Upper lobe of left lung (tissue), 6 donors: ENCODE results near the gene ZMYND8. TPM values are rescaled to one million over a fixed set of nuclear protein-coding genes. Genes with fewer than 3 reads are reported as not detected.

ENCODE experiments used
- ATAC-seq, 2 donors: fragments of 200-7000 bp; cut with Tn5 transposase; one replicate each; pipeline ENCODE4 v1.9.1; 2022; ENCODE audit warnings: mild to moderate bottlenecking in 2 of 2, moderate library complexity in 2 of 2; ENCODE audit not compliant: low FRiP score in 2 of 2
- DNase-seq, 2 donors: peaks; one replicate each; pipeline ENCODE4 v3.0.0-alpha.2; 2019 to 2020
- H3K27ac ChIP-seq, 4 donors: fragments of 200-600 bp; sonication (generic); one replicate each; pipeline ENCODE4 v1.5.1; 2016 to 2019
- H3K27me3 ChIP-seq, 4 donors: fragments of 200-600 bp; sonication (generic); one replicate each; pipeline ENCODE4 v1.5.1; 2017 to 2019
- H3K36me3 ChIP-seq, 4 donors: fragments of 200-600 bp; sonication (generic); one replicate each; pipeline ENCODE4 v1.5.1; 2016 to 2019
- H3K4me1 ChIP-seq, 4 donors: fragments of 200-600 bp; sonication (generic); one replicate each; pipeline ENCODE4 v1.5.1; 2018 to 2019
- H3K4me3 ChIP-seq, 4 donors: fragments of 200-600 bp; sonication (generic); one replicate each; pipeline ENCODE4 v1.5.1; 2017 to 2019; ENCODE audit warnings: mild to moderate bottlenecking in 2 of 4, moderate library complexity in 1 of 4
- H3K9me3 ChIP-seq, 4 donors: fragments of 200-600 bp; sonication (generic); one replicate each; pipeline ENCODE4 v1.5.1; 2018 to 2019
- EP300 ChIP-seq, 4 donors: sonication (generic); formaldehyde crosslinking; IDR thresholded peaks; one replicate each; pipeline ENCODE4 v1.5.1; 2017; ENCODE audit warnings: antibody characterized with exemption in 4 of 4, control low read depth in 2 of 4
- POLR2A ChIP-seq, 4 donors: fragments of 450-650 bp; IDR thresholded peaks; one replicate each; pipeline ENCODE4 v1.5.1; 2016 to 2017; ENCODE audit warnings: antibody characterized with exemption in 4 of 4, mild to moderate bottlenecking in 2 of 4
- POLR2AphosphoS5 ChIP-seq, 2 donors: sonication (generic); formaldehyde crosslinking; IDR thresholded peaks; one replicate each; pipeline ENCODE4 v1.5.1; 2017; ENCODE audit warnings: antibody characterized with exemption in 2 of 2
- WGBS, 2 donors: methylation state at CpG; one replicate each; pipeline ENCODE4 v1.1.5; 2017 to 2018; 5-methylcytosine and 5-hydroxymethylcytosine counted together
- total RNA-seq, 6 donors: library from RNA; depleted of rRNA in 4 of 6; stranded (reverse); fragments of >200 nt in 4 of 6; gene quantifications; one replicate each; pipeline versions ENCODE4 v1.1.0 to v1.2.1, GENCODE V29; 2016 to 2021
- TF ChIP-seq, protein P1 (sequence below), 6 experiments: fragments of 450-650 bp in 4 of 6; fragments of 200-600 bp in 2 of 6; sonication (generic) in 2 of 6; IDR thresholded peaks; one replicate each; pipeline ENCODE4 v1.5.1; 2016 to 2019; ENCODE audit warnings: antibody characterized with exemption in 6 of 6
- donor health status: DM: no; HTN: no; CAD: no; lungs with moderate emphysema.
- donor health status: DM: no; HTN: yes; CAD: no; lungs with severe emphysema.

Gene ZMYND8
- total RNA-seq, 6 donors from 2014 or later: 24.6 to 120 (median 51.8) TPM

- DNase-seq (no peak), ATAC-seq (no peak)
- Histone ChIP-seq H3K27ac (no peak overlapping the region), H3K27me3 (no peaks in the 10 kb centered on the region), H3K9me3 (no peaks in the 10 kb centered on the region), H3K4me1 (peaks cover 27 to 34% (median 31%) of the 10 kb centered on the region in 4 donors), H3K36me3 (peaks cover 0 to 6% (median 3%) of the 10 kb centered on the region in 4 donors), H3K4me3 (no peak overlapping the region)
- 91 to 97% methylated on average over 7 of the region's 7 CpGs for WGBS, 2 donors
- TF ChIP-seq POLR2AphosphoS5 (IDR thresholded peaks at IDR 0.05): no peak
Observed at GRCh38 chr20:47345214-47345613, 11.3 kb downstream of the ZMYND8 start.

- peak overlapping the region in 1 of 4 donors; percentile 9 for H3K27ac ChIP-seq
- H3K36me3 ChIP-seq: peaks cover 0 to 9% (median 3%) of the 10 kb centered on the region in 4 donors
- no peaks in the 10 kb centered on the region for H3K27me3 ChIP-seq
- no peak for DNase-seq
- no peak for ATAC-seq
- no peak for TF ChIP-seq EP300 (IDR thresholded peaks at IDR 0.05)
- no peak for TF ChIP-seq POLR2AphosphoS5 (IDR thresholded peaks at IDR 0.05)
- TF ChIP-seq, protein P1, sequence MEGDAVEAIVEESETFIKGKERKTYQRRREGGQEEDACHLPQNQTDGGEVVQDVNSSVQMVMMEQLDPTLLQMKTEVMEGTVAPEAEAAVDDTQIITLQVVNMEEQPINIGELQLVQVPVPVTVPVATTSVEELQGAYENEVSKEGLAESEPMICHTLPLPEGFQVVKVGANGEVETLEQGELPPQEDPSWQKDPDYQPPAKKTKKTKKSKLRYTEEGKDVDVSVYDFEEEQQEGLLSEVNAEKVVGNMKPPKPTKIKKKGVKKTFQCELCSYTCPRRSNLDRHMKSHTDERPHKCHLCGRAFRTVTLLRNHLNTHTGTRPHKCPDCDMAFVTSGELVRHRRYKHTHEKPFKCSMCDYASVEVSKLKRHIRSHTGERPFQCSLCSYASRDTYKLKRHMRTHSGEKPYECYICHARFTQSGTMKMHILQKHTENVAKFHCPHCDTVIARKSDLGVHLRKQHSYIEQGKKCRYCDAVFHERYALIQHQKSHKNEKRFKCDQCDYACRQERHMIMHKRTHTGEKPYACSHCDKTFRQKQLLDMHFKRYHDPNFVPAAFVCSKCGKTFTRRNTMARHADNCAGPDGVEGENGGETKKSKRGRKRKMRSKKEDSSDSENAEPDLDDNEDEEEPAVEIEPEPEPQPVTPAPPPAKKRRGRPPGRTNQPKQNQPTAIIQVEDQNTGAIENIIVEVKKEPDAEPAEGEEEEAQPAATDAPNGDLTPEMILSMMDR (IDR thresholded peaks at IDR 0.05): no peak
- no peak for TF ChIP-seq POLR2A (IDR thresholded peaks at IDR 0.05)
- H3K9me3 ChIP-seq: no peaks in the 10 kb centered on the region
- 57 to 66% methylated on average over 4 of the region's 4 CpGs for WGBS, 2 donors
- peaks cover 9 to 13% (median 12%) of the 10 kb centered on the region in 4 donors for H3K4me1 ChIP-seq
- H3K4me3 ChIP-seq: no peak overlapping the region
Observed at GRCh38 chr20:47343007-47343472, 13.5 kb downstream of the ZMYND8 start.

DNA sequence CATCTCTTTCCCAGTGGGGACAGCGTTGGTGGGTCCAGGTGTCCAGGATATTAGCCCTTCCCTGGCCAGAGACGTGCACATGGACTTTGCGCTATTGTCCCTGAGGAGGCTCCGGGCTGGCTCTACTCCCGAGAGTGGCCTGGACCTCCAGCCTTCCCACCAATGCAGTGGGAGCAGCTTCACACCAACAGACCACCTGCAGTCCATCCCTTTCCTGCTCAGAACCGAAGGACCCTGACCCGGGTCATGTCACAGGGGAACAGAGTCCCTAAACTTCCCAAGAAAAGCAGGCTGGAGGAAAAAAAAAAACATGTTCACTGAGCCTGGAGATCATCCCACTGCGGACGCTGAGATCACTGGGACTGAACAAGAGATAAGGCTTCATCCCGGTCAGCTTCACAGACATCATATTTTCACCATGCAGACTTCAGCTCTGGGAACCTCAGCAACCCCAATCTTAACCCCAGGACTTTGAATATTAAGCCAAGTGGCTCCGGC lies 18.3 kb downstream of the ZMYND8 start:
- ATAC-seq: no peak
- H3K4me3 ChIP-seq: no peak overlapping the region
- no peaks in the 10 kb centered on the region for H3K27me3 ChIP-seq
- no peak for DNase-seq
- TF ChIP-seq POLR2AphosphoS5 (IDR thresholded peaks at IDR 0.05) (no peak), EP300 (IDR thresholded peaks at IDR 0.05) (no peak), POLR2A (IDR thresholded peaks at IDR 0.05) (no peak)
- TF ChIP-seq, protein P1 (IDR thresholded peaks at IDR 0.05): no peak
- H3K4me1 ChIP-seq: peaks cover 22 to 37% (median 29%) of the 10 kb centered on the region in 4 donors
- H3K27ac ChIP-seq: no peak overlapping the region
- 83 to 93% methylated on average over 8 to 11 of the region's 11 CpGs for WGBS, 2 donors
- peaks cover 0 to 3% (median 0%) of the 10 kb centered on the region in 4 donors for H3K36me3 ChIP-seq
- H3K9me3 ChIP-seq: no peaks in the 10 kb centered on the region

- no peak overlapping the region for H3K4me3 ChIP-seq
- no peak for DNase-seq
- ATAC-seq: no peak
- H3K9me3 ChIP-seq: no peaks in the 10 kb centered on the region
- 93 to 95% methylated on average over 7 of the region's 7 CpGs for WGBS, 2 donors
- no peak overlapping the region for H3K27ac ChIP-seq
- TF ChIP-seq EP300 (IDR thresholded peaks at IDR 0.05) (no peak), POLR2AphosphoS5 (IDR thresholded peaks at IDR 0.05) (no peak), POLR2A (IDR thresholded peaks at IDR 0.05) (no peak)
- TF ChIP-seq, protein P1 (IDR thresholded peaks at IDR 0.05): no peak
- H3K27me3 ChIP-seq: no peaks in the 10 kb centered on the region
- H3K4me1 ChIP-seq: peaks cover 25 to 45% (median 33%) of the 10 kb centered on the region in 4 donors
- H3K36me3 ChIP-seq: peaks cover 0 to 3% (median 0%) of the 10 kb centered on the region in 4 donors
Observed at GRCh38 chr20:47337413-47337812, 19.1 kb downstream of the ZMYND8 start.

GRCh38 chr20:47336129-47336754 lies 20.3 kb downstream of the ZMYND8 start:
- H3K4me3 ChIP-seq: no peak overlapping the region
- DNase-seq: no peak
- ATAC-seq: peak in 1 of 2 donors; percentile 72
- peaks cover 28 to 57% (median 40%) of the 10 kb centered on the region in 4 donors for H3K4me1 ChIP-seq
- peaks cover 0 to 3% (median 0%) of the 10 kb centered on the region in 4 donors for H3K36me3 ChIP-seq
- TF ChIP-seq, protein P1 (IDR thresholded peaks at IDR 0.05): no peak
- TF ChIP-seq EP300 (IDR thresholded peaks at IDR 0.05) (no peak), POLR2AphosphoS5 (IDR thresholded peaks at IDR 0.05) (no peak), POLR2A (IDR thresholded peaks at IDR 0.05) (no peak)
- H3K27me3 ChIP-seq: no peaks in the 10 kb centered on the region
- H3K27ac ChIP-seq: peak overlapping the region; percentile 83 to 89 (median 86)
- no peaks in the 10 kb centered on the region for H3K9me3 ChIP-seq
- 78 to 91% methylated on average over 17 of the region's 17 CpGs for WGBS, 2 donors
